Testis (tissue), 2 donors: ENCODE results near the gene KCNK7.

Source experiments
- POLR2A ChIP-seq: fragments of 450-650 bp; IDR thresholded peaks from one replicate; pipeline ENCODE4 v1.6.1; 2017; ENCODE audit warnings: antibody characterized with exemption, mild to moderate bottlenecking, moderate library complexity
- TF ChIP-seq, protein P1 (sequence below), 3 experiments: fragments of 450-650 bp in 2 of 3; fragments of 200-600 bp in 1 of 3; sonication (generic) in 1 of 3; IDR thresholded peaks; one replicate each; pipeline ENCODE4 v1.5.1; 2016 to 2019; ENCODE audit warnings: antibody characterized with exemption in 3 of 3, mild to moderate bottlenecking in 2 of 3, moderate library complexity in 1 of 3

DNA sequence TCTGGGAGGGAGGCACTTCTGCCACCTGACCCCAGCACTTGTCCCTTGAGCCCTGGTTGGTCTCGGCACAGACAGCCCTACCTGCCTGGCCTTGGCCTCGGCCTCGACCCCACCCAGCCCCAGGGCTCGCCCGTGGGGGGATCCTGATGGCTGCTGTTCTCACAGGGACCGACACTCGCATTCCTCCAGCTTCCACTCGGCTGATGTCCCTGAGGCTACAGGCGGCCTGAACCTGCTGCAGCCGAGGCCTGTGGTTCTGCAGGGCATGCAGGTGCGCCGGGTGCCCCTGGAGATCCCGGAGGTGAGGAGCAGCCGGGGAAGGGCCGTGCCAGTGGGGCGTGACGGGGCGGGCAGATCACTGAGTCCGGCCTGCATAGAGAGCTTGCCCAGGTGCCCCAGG is 25.1 kb upstream of the KCNK7 start:
- TF ChIP-seq POLR2A = no peak
- TF ChIP-seq, protein P1, sequence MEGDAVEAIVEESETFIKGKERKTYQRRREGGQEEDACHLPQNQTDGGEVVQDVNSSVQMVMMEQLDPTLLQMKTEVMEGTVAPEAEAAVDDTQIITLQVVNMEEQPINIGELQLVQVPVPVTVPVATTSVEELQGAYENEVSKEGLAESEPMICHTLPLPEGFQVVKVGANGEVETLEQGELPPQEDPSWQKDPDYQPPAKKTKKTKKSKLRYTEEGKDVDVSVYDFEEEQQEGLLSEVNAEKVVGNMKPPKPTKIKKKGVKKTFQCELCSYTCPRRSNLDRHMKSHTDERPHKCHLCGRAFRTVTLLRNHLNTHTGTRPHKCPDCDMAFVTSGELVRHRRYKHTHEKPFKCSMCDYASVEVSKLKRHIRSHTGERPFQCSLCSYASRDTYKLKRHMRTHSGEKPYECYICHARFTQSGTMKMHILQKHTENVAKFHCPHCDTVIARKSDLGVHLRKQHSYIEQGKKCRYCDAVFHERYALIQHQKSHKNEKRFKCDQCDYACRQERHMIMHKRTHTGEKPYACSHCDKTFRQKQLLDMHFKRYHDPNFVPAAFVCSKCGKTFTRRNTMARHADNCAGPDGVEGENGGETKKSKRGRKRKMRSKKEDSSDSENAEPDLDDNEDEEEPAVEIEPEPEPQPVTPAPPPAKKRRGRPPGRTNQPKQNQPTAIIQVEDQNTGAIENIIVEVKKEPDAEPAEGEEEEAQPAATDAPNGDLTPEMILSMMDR (IDR thresholded peaks at IDR 0.05) = no peak
